Measurements from ENCODE around the gene CSAD.

CSAD gene

GRCh38 chr12:53180220-53180930 lies at the start of gene CSAD, which contains the start of gene ZNF740:
TSS of gene CSAD (minus strand) at chr12:53180925. CDS start at chr12:53173470, 7,455 bp downstream.
TSS of gene ZNF740 (plus strand) at chr12:53180722. CDS start at chr12:53181984, 1,262 bp downstream.
- peak; percentile 92 to 96 (median 95) for DNase-seq (ENCODE audit: low read depth in 3 of 3, low spot score in 1 of 3)

- no peak for DNase-seq (ENCODE audit: low read depth in 3 of 3, low spot score in 1 of 3)
Observed at GRCh38 chr12:53230108-53230845, 49.6 kb upstream of the CSAD start.

- no peak for DNase-seq (ENCODE audit: low read depth in 3 of 3, low spot score in 1 of 3)
Observed at GRCh38 chr12:53229454-53229853, 48.7 kb upstream of the CSAD start.

GRCh38 chr12:53227836-53228235 lies 47.1 kb upstream of the CSAD start:
- no peak for DNase-seq (ENCODE audit: low read depth in 3 of 3, low spot score in 1 of 3)

- DNase-seq (ENCODE audit: low read depth in 3 of 3, low spot score in 1 of 3): no peak
Observed at GRCh38 chr12:53227341-53227740, 46.6 kb upstream of the CSAD start.

GRCh38 chr12:53226815-53227214 lies 46.1 kb upstream of the CSAD start:
- no peak for DNase-seq (ENCODE audit: low read depth in 3 of 3, low spot score in 1 of 3)

GRCh38 chr12:53225635-53226424 lies 45.1 kb upstream of the CSAD start:
- no peak for DNase-seq (ENCODE audit: low read depth in 3 of 3, low spot score in 1 of 3)

- DNase-seq (ENCODE audit: low read depth in 3 of 3, low spot score in 1 of 3): no peak
Observed at GRCh38 chr12:53224897-53225634, 44.3 kb upstream of the CSAD start.

- DNase-seq (ENCODE audit: low read depth in 3 of 3, low spot score in 1 of 3): no peak
Observed at GRCh38 chr12:53224061-53224896, 43.6 kb upstream of the CSAD start.

GRCh38 chr12:53223389-53224060 lies 42.8 kb upstream of the CSAD start:
- no peak for DNase-seq (ENCODE audit: low read depth in 3 of 3, low spot score in 1 of 3)

GRCh38 chr12:53222806-53223261 lies 42.1 kb upstream of the CSAD start:
- DNase-seq (ENCODE audit: low read depth in 3 of 3, low spot score in 1 of 3): no peak

- no peak for DNase-seq (ENCODE audit: low read depth in 3 of 3, low spot score in 1 of 3)
Observed at GRCh38 chr12:53222170-53222721, 41.5 kb upstream of the CSAD start.

- DNase-seq (ENCODE audit: low read depth in 3 of 3, low spot score in 1 of 3): no peak
Observed at GRCh38 chr12:53221203-53222080, 40.7 kb upstream of the CSAD start.

GRCh38 chr12:53220694-53221202 lies 40.0 kb upstream of the CSAD start:
- peak; percentile 56 to 70 (median 59) for DNase-seq (ENCODE audit: low read depth in 3 of 3, low spot score in 1 of 3)

GRCh38 chr12:53219956-53220693 lies 39.4 kb upstream of the CSAD start:
- DNase-seq (ENCODE audit: low read depth in 3 of 3, low spot score in 1 of 3): peak in 1 of 3 donors; percentile 56

GRCh38 chr12:53219292-53219955 lies 38.7 kb upstream of the CSAD start:
- peak in 2 of 3 donors; percentile 44 to 57 for DNase-seq (ENCODE audit: low read depth in 3 of 3, low spot score in 1 of 3)

Data from stimulated activated CD4-positive, alpha-beta T cell treated with anti-CD3 and anti-CD28 coated beads, TNF-alpha, amount 100 ng/mL, for 1 hour (primary cell).